ENCODE data around the gene ZNF366.

ZNF366 gene

DNA sequence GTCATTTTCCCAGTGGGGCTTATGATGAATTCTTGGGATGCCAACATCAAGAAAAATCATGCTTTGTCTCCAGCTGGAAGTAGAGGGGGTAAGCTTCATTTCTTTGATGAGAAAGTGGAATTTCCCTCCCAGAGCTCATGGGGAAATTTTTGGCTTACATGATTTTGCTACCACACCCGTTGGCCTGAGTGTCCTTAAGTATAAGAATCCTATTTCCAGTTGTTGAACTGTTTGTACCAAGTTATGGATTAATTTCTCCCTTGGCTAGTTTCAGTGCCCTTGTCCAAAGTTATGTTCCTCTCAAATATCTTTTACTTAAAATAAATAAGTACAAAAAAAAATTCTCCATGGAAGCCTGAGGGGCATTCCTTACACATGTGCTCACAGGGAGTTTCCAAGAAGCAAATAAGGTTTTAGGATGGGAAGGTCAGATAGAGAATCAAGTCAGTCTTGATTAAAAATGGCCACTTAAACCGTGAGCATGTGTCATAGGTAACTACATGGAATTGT, 104.8 kb downstream of the ZNF366 start:
- DNase-seq, result no peak

DNA sequence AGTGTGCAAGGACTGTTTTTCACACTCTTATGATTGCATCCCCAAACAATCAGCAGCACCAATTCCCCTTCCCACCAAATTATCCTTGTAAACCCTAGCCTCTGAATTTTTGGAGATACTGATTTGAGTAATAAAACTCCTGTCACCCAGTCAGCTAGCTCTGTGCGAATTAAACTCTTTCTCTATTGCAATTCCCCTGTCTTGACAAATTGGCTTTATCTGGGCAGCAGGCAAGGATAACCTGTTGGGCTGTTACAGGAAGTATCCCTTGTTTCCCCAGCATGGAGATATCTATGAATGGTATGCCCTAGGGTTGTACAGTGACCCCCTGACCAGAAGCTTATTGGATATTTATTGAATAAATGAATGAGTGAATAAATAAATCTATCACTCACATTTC, 106.3 kb downstream of the ZNF366 start:
- no peak for DNase-seq

DNA sequence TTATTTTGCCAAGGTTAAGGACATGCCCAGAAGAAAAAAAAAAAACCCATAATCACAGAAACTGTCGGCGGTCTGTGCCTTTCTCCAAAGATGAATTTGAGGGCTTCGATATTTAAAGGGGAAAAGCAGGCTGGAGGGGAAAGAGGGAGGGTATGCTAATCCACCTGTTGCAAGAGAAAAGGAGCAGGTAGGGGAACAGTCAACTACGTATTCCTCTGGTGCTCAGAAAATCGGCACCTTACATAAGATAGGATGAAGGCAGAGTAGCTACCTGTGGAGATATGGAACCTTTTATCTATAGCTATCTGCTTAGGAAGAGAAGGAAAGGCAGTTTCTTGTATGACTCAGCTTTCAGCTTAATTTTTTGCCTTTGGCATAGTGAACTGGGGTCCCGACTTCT, 109.4 kb downstream of the ZNF366 start:
- no peak for DNase-seq

DNA sequence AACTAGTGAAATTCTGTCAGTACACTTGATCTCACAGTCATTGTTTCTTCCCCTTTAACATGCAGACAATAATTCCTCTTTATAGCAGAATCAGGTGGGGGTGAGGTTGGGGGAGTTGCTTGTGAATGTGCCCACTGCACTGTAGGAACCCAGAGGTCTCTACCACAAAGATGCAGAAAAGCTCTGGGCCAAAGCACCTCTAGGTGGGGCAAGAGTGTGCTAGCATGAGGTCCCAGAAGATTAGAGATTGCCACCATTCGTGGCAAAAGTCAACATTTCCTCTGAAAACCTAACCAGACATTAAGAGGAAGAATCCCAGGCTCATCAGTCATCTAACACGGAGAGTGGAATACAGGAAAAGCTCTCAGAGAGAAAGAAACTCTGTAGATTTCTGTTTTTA, 112.5 kb downstream of the ZNF366 start:
- DNase-seq, result no peak

DNA sequence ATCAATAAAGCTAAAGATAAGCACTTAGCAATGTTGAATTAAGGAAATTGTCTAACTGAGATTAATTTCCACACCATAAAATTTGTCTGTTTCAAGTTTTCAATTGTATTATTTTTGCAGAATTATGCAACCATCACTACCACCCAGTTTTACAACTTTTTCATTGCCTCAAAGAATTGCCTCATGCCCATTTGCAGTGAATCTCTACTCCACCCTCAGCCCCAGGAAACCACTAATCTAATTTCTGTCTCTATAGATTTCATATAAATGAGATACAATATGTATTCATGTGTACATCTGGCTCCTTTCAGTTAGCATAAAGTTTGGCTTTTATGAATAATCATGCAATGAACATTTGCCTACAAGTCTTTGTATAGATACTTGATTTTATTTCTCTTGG, 114.2 kb downstream of the ZNF366 start:
- no peak for DNase-seq
